Spleen (tissue), 11 donors: ENCODE measurements around the gene CEP63. TPM values are rescaled to one million over a fixed set of nuclear protein-coding genes. Genes with fewer than 3 reads are reported as not detected.

ENCODE experiments used
- DNase-seq: peaks from one replicate; pipeline ENCODE4 v3.0.0-alpha.2; 2020
- H3K27ac ChIP-seq, 8 donors: fragments of 200-600 bp; sonication (generic) in 7 of 8; 1 replicate in 4 of 8; 2 replicates in 4 of 8; pipeline versions ENCODE4 v1.5.0 to v1.8.0; 2016 to 2021; ENCODE audit warnings: inconsistent platforms in 4 of 8, mild to moderate bottlenecking in 4 of 8, moderate library complexity in 1 of 8
- H3K27me3 ChIP-seq, 7 donors: fragments of 200-600 bp; sonication (generic) in 6 of 7; replicated peaks in 1 of 7; 1 replicate in 4 of 7; 2 replicates in 3 of 7; pipeline versions ENCODE4 v1.5.0 to v1.8.0; 2016 to 2021; ENCODE audit warnings: inconsistent platforms in 3 of 7, mild to moderate bottlenecking in 1 of 7
- H3K36me3 ChIP-seq, 6 donors: fragments of 200-600 bp; sonication (generic) in 5 of 6; 1 replicate in 4 of 6; 2 replicates in 2 of 6; pipeline versions ENCODE4 v1.5.0 to v1.8.0; 2016 to 2021; ENCODE audit warnings: inconsistent platforms in 2 of 6
- H3K4me1 ChIP-seq, 6 donors: fragments of 200-600 bp; sonication (generic) in 5 of 6; 1 replicate in 3 of 6; 2 replicates in 3 of 6; pipeline versions ENCODE4 v1.5.0 to v1.8.0; 2016 to 2021; ENCODE audit warnings: inconsistent platforms in 3 of 6
- H3K4me3 ChIP-seq, 8 donors: fragments of 200-600 bp; sonication (generic) in 7 of 8; 1 replicate in 4 of 8; 2 replicates in 4 of 8; pipeline versions ENCODE4 v1.5.0 to v1.8.0; 2016 to 2021; ENCODE audit warnings: inconsistent platforms in 4 of 8, mild to moderate bottlenecking in 4 of 8, moderate library complexity in 2 of 8
- H3K9me3 ChIP-seq, 8 donors: fragments of 200-600 bp; sonication (generic) in 7 of 8; 1 replicate in 4 of 8; 2 replicates in 4 of 8; pipeline versions ENCODE4 v1.5.0 to v1.8.0; 2016 to 2021; ENCODE audit warnings: inconsistent platforms in 4 of 8
- POLR2A ChIP-seq, 3 donors: fragments of 450-650 bp; IDR thresholded peaks; one replicate each; pipeline ENCODE4 v1.5.1; 2017; ENCODE audit warnings: antibody characterized with exemption in 3 of 3, mild to moderate bottlenecking in 1 of 3
- POLR2AphosphoS5 ChIP-seq, 3 donors: sonication (generic); formaldehyde crosslinking; IDR thresholded peaks; one replicate each; pipeline ENCODE4 v1.5.1; 2017; ENCODE audit warnings: antibody characterized with exemption in 3 of 3
- WGBS, 5 donors: extraction: QIAGEN DNeasy Blood & Tissue Kit in 3 of 5; methylation state at CpG; one replicate each; pipeline versions ENCODE4 v1.1.5 to v1.1.7; 2013 to 2018; 5-methylcytosine and 5-hydroxymethylcytosine counted together
- intact Hi-C: fragments of 100-400 bp; cut with DNase I; formaldehyde crosslinking; loops from one replicate; pipeline ENCODE4 v1.15.0; 2023; ENCODE audit warnings: low total_unique reads
- polyA plus RNA-seq, 3 donors: library from polyadenylated mRNA; stranded (reverse); fragments of 200-250 nt; gene quantifications; one replicate each; pipeline ENCODE4 v1.2.1, GENCODE V29; 2013
- total RNA-seq, 7 donors: library from RNA; depleted of rRNA in 3 of 7; stranded (reverse); fragments of >200 nt in 3 of 7; fragmentation: NEBNext Ultra II Directional in 4 of 7; extraction: Animal tissue kit (Norgen Biotek cat#: 25700) in 4 of 7; gene quantifications; one replicate each; pipeline versions ENCODE4 v1.1.0 to v1.2.1, GENCODE V29; 2016 to 2021
- TF ChIP-seq, protein P1 (sequence below), 11 experiments: fragments of 200-600 bp in 7 of 11; fragments of 450-650 bp in 4 of 11; sonication (generic) in 4 of 11; IDR thresholded peaks in 8 of 11; conservative IDR thresholded peaks in 3 of 11; 1 replicate in 7 of 11; 2 replicates in 4 of 11; pipeline versions ENCODE4 v1.4.0 to v1.8.0; 2016 to 2021; ENCODE audit warnings: antibody characterized with exemption in 11 of 11, inconsistent platforms in 4 of 11, mild to moderate bottlenecking in 1 of 11
- donor health status: healthy with polysubstance abuse.
- donor health status: DM: no; HTN: no; CAD: no; lungs with moderate emphysema.
- donor health status: DM: no; HTN: no; CAD: no.
- donor health status: Bipolar disorder and iron deficiency.
- donor health status: healthy.
- donor health status: DM: no; HTN: no; CAD: no.
- donor health status: DM: yes; HTN: yes; CAD: no.

CEP63 gene
- total and polyA plus RNA-seq, 10 donors, result 13.4 to 37.0 (median 28.1) TPM

DNA sequence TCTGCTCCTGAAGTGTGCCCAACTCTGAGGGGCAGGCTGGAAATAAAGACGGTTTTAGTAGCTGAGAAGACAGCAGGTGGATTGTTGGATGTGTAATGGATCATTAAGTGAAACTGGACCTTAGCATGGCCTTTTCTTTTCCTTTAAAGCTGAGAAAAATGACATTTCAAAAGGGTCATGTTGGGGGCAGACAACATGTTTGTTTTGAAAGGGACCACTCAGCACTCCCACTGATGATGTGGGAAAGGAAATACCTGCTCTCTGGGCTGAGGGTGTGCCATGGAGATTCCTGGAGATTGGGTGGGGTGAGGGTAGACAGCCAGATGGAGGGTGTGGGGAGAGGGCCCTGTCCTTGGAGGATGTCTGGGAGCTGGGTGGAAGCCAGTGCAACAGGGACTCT, 38.5 kb upstream of the CEP63 start:
- TF ChIP-seq POLR2A (IDR thresholded peaks at IDR 0.05), result no peak
- TF ChIP-seq POLR2AphosphoS5 (IDR thresholded peaks at IDR 0.05), result no peak
- TF ChIP-seq, protein P1, sequence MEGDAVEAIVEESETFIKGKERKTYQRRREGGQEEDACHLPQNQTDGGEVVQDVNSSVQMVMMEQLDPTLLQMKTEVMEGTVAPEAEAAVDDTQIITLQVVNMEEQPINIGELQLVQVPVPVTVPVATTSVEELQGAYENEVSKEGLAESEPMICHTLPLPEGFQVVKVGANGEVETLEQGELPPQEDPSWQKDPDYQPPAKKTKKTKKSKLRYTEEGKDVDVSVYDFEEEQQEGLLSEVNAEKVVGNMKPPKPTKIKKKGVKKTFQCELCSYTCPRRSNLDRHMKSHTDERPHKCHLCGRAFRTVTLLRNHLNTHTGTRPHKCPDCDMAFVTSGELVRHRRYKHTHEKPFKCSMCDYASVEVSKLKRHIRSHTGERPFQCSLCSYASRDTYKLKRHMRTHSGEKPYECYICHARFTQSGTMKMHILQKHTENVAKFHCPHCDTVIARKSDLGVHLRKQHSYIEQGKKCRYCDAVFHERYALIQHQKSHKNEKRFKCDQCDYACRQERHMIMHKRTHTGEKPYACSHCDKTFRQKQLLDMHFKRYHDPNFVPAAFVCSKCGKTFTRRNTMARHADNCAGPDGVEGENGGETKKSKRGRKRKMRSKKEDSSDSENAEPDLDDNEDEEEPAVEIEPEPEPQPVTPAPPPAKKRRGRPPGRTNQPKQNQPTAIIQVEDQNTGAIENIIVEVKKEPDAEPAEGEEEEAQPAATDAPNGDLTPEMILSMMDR (IDR thresholded peaks at IDR 0.05 in 8 of 11, conservative IDR thresholded peaks at IDR 0.05 in 3 of 11), result no peak
- H3K27ac ChIP-seq, result peak overlapping the region in 4 of 8 donors; percentile 14 to 57 (median 45)
- H3K36me3 ChIP-seq, result no peaks in the 10 kb centered on the region
- peaks cover 0 to 15% (median 0%) of the 10 kb centered on the region in 7 donors for H3K27me3 ChIP-seq
- intact Hi-C loops, result no loop called here
- H3K4me1 ChIP-seq, result peaks cover 0 to 11% (median 0%) of the 10 kb centered on the region in 6 donors
- WGBS, 5 donors, result 67 to 88% (median 78%) methylated on average over 1 of the region's 1 CpG
- DNase-seq, result no peak
- H3K4me3 ChIP-seq, result no peak overlapping the region
- H3K9me3 ChIP-seq, result peaks cover 0 to 21% (median 10%) of the 10 kb centered on the region in 8 donors

- intact Hi-C loops, result no loop called here
- H3K4me1 ChIP-seq, result peaks cover 0 to 11% (median 0%) of the 10 kb centered on the region in 6 donors
- TF ChIP-seq POLR2A (IDR thresholded peaks at IDR 0.05) (no peak), POLR2AphosphoS5 (IDR thresholded peaks at IDR 0.05) (no peak)
- TF ChIP-seq, protein P1 (IDR thresholded peaks at IDR 0.05 in 8 of 11, conservative IDR thresholded peaks at IDR 0.05 in 3 of 11), result no peak
- H3K27ac ChIP-seq, result no peak overlapping the region
- WGBS, 5 donors, result 79 to 97% (median 89%) methylated on average over 5 of the region's 5 CpGs
- peaks cover 0 to 21% (median 10%) of the 10 kb centered on the region in 8 donors for H3K9me3 ChIP-seq
- H3K27me3 ChIP-seq, result peaks cover 0 to 15% (median 0%) of the 10 kb centered on the region in 7 donors
- H3K4me3 ChIP-seq, result no peak overlapping the region
- DNase-seq, result no peak
- H3K36me3 ChIP-seq, result no peaks in the 10 kb centered on the region
Measured at GRCh38 chr3:134448664-134449063, 37.2 kb upstream of the CEP63 start.

DNA sequence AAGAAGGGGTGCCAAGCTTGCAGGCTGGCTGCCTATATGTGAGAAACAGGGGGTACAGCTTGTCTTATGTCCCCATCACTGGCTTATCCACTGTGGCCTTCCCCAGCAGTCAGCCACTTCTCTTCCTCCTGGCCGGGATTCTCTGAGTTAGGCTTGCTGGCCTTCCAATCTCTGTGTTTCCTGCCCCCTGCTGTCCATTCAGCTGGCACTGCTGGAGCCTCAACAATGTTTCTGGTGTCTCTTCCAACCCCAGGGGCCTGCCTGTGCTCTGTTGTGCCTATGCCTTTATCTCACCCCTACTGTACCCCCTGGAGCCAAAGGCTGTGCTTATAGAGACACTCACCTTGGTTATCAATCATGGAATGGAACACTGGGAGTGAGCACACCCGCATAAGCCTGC, 36.6 kb upstream of the CEP63 start:
- Histone ChIP-seq H3K27ac (peak overlapping the region in 1 of 8 donors; percentile 19), H3K4me1 (peaks cover 0 to 11% (median 0%) of the 10 kb centered on the region in 6 donors), H3K4me3 (no peak overlapping the region), H3K27me3 (peaks cover 0 to 15% (median 0%) of the 10 kb centered on the region in 7 donors), H3K9me3 (peaks cover 0 to 21% (median 10%) of the 10 kb centered on the region in 8 donors), H3K36me3 (no peaks in the 10 kb centered on the region)
- 64 to 75% (median 70%) methylated on average over 2 of the region's 2 CpGs for WGBS, 5 donors
- TF ChIP-seq, protein P1 (IDR thresholded peaks at IDR 0.05 in 8 of 11, conservative IDR thresholded peaks at IDR 0.05 in 3 of 11), result peak in 2 of 11 experiments; percentile 14 to 16
- no peak for TF ChIP-seq POLR2A (IDR thresholded peaks at IDR 0.05)
- no peak for DNase-seq
- intact Hi-C loops, result no loop called here

- no peak for DNase-seq
- peaks cover 0 to 11% (median 0%) of the 10 kb centered on the region in 6 donors for H3K4me1 ChIP-seq
- no peak overlapping the region for H3K4me3 ChIP-seq
- H3K27me3 ChIP-seq, result peaks cover 0 to 15% (median 0%) of the 10 kb centered on the region in 7 donors
- peaks cover 0 to 14% (median 7%) of the 10 kb centered on the region in 8 donors for H3K9me3 ChIP-seq
- no peaks in the 10 kb centered on the region for H3K36me3 ChIP-seq
- peak overlapping the region in 2 of 8 donors; percentile 3 to 19 for H3K27ac ChIP-seq
- TF ChIP-seq POLR2A (IDR thresholded peaks at IDR 0.05) (no peak), POLR2AphosphoS5 (IDR thresholded peaks at IDR 0.05) (no peak)
- TF ChIP-seq, protein P1 (IDR thresholded peaks at IDR 0.05 in 8 of 11, conservative IDR thresholded peaks at IDR 0.05 in 3 of 11), result no peak
- WGBS, 5 donors, result 22 to 46% (median 28%) methylated on average over 3 of the region's 3 CpGs
- intact Hi-C loops, result no loop called here
Measured at GRCh38 chr3:134449951-134450350, 35.9 kb upstream of the CEP63 start.
